OCI-LY7 (cell line): ENCODE measurements around the gene SLC66A1.

Experiments used
- CTCF ChIP-seq: fragments of 200-600 bp; sonication (generic); conservative IDR thresholded peaks from 2 replicates; pipeline ENCODE4 v1.5.1; 2014; ENCODE audit warnings: mild to moderate bottlenecking, antibody characterized with exemption, low read length, moderate library complexity, mixed read lengths
- EZH2phosphoT487 ChIP-seq: fragments of 200-600 bp; sonication (generic); IDR thresholded peaks from 2 replicates; pipeline ENCODE4 v1.6.1; 2018; ENCODE audit warnings: low read depth, borderline replicate concordance, mild to moderate bottlenecking, mixed run types, antibody characterized with exemption, low read length, moderate library complexity, mixed read lengths

GRCh38 chr1:19336543-19336942 lies 24.4 kb downstream of the SLC66A1 start:
- TF ChIP-seq CTCF (no peak), EZH2phosphoT487 (no peak)
